ENCODE measurements around the gene GALNT7. TPM values are rescaled to one million over a fixed set of nuclear protein-coding genes. Genes with fewer than 3 reads are reported as not detected.

Gene GALNT7
- total RNA-seq, 1 donor from 2014 or later = 22.0 TPM

GRCh38 chr4:173167758-173168395 lies 734 bp upstream of the GALNT7 start:
- Histone ChIP-seq H3K27me3 (ENCODE audit: low read depth) (no peaks in the 10 kb centered on the region), H3K4me3 (peak overlapping the region; percentile 84), H3K36me3 (no peaks in the 10 kb centered on the region), H3K9me3 (no peaks in the 10 kb centered on the region), H3K27ac (peak overlapping the region; percentile 93), H3K4me1 (peaks cover 34% of the 10 kb centered on the region)
- DNase-seq (peak; percentile 60), ATAC-seq (peak; percentile 36 to 60)
- intact Hi-C loops (cut with DNase I) = no loop called here
- no peak for TF ChIP-seq CTCF (IDR thresholded peaks at IDR 0.05)

- Histone ChIP-seq H3K36me3 (no peaks in the 10 kb centered on the region), H3K9me3 (no peaks in the 10 kb centered on the region), H3K27ac (peak overlapping the region; percentile 93), H3K4me1 (peaks cover 35% of the 10 kb centered on the region), H3K27me3 (ENCODE audit: low read depth) (no peaks in the 10 kb centered on the region), H3K4me3 (peak overlapping the region; percentile 84)
- ATAC-seq (no peak), DNase-seq (no peak)
- no peak for TF ChIP-seq CTCF (IDR thresholded peaks at IDR 0.05)
- intact Hi-C loops (cut with DNase I) = no loop called here
Measured at GRCh38 chr4:173169178-173169427, 492 bp downstream of the GALNT7 start.

GRCh38 chr4:173169428-173170181 lies 994 bp downstream of the GALNT7 start:
- ATAC-seq = peak; percentile 77 to 84
- DNase-seq = peak; percentile 82
- Histone ChIP-seq H3K9me3 (no peaks in the 10 kb centered on the region), H3K36me3 (no peaks in the 10 kb centered on the region), H3K27me3 (ENCODE audit: low read depth) (no peaks in the 10 kb centered on the region), H3K4me3 (peak overlapping the region; percentile 84), H3K4me1 (peaks cover 35% of the 10 kb centered on the region), H3K27ac (peak overlapping the region; percentile 93)
- intact Hi-C loops (cut with DNase I) = no loop called here
- TF ChIP-seq CTCF (IDR thresholded peaks at IDR 0.05) = no peak

DNA sequence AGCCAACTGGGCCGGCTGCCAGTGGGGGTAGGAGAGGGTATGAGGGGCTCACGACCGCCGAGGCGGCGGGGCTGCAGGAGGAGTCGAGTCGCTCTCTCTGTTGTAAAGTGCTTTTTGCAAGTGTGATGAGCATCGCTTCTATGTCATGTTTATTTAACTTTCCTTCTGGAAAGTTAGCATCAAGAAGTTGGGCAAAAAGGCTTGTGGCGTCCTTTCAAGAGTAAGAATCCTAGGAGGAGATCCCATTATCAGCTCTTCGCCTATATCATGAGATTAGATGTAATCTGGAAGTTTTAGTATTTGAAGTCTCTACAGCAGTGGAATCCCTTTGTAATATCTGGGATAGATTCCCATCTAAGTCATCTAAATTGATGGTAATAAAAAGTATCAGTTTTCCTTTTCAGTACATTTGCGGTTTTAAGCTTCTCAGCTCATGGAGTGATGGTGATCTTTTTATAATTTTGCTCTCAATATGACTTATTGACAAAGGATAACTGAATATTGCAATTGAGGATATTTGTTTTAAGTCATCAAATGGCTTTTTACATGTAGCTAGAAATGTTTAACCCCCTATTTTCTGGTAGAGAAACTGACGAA lies 1.7 kb downstream of the GALNT7 start:
- TF ChIP-seq CTCF (IDR thresholded peaks at IDR 0.05) = no peak
- no peaks in the 10 kb centered on the region for H3K27me3 ChIP-seq (ENCODE audit: low read depth)
- intact Hi-C loops (cut with DNase I) = no loop called here
- no peaks in the 10 kb centered on the region for H3K9me3 ChIP-seq
- no peak for DNase-seq
- no peaks in the 10 kb centered on the region for H3K36me3 ChIP-seq
- ATAC-seq = no peak
- peaks cover 35% of the 10 kb centered on the region for H3K4me1 ChIP-seq
- peak overlapping the region; percentile 93 for H3K27ac ChIP-seq
- peak overlapping the region; percentile 84 for H3K4me3 ChIP-seq

GRCh38 chr4:173171098-173171497 lies 2.5 kb downstream of the GALNT7 start:
- Histone ChIP-seq H3K27me3 (ENCODE audit: low read depth) (no peaks in the 10 kb centered on the region), H3K36me3 (no peaks in the 10 kb centered on the region), H3K27ac (no peak overlapping the region), H3K4me1 (peaks cover 35% of the 10 kb centered on the region), H3K9me3 (no peaks in the 10 kb centered on the region), H3K4me3 (no peak overlapping the region)
- TF ChIP-seq CTCF (IDR thresholded peaks at IDR 0.05) = no peak
- DNase-seq (no peak), ATAC-seq (no peak)
- intact Hi-C loops (cut with DNase I) = no loop called here

Measured in lower lobe of right lung (tissue), 2 donors.